ENCODE results near the gene FAM78A.

FAM78A gene

DNA sequence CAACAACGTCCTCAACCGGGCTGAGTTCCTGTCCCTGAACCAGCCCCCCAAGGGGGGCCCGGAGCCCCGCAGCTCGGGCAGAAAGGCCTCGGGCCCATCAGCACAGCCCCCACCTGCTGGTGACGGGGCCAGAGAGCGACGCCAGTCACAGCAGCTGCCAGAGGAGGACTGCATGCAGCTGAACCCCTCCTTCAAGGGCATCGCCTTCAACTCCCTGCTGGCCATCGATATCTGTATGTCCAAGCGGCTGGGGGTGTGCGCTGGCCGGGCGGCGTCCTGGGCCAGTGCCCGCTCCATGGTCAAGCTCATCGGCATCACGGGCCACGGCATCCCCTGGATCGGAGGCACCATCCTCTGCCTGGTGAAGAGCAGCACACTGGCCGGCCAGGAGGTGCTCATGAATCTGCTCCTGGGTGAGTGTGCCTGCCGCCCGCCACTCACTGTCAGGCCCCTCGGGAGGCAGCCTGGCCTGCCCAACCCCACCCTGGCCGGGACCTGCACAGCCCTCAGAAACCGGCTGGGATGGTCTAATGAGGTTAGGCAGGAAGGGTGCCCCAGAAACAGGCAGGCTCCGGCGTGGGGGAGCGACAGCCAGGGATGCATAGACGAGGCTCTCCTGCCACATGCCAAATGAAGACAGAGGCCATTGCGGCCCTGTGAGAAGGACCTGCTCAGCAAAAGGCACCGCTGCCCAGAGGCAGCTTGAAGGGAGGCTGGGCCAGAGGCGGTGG, 13.9 kb upstream of the FAM78A start:
- DNase-seq (ENCODE audit: low read depth): no peak
- TF ChIP-seq, protein P1, sequence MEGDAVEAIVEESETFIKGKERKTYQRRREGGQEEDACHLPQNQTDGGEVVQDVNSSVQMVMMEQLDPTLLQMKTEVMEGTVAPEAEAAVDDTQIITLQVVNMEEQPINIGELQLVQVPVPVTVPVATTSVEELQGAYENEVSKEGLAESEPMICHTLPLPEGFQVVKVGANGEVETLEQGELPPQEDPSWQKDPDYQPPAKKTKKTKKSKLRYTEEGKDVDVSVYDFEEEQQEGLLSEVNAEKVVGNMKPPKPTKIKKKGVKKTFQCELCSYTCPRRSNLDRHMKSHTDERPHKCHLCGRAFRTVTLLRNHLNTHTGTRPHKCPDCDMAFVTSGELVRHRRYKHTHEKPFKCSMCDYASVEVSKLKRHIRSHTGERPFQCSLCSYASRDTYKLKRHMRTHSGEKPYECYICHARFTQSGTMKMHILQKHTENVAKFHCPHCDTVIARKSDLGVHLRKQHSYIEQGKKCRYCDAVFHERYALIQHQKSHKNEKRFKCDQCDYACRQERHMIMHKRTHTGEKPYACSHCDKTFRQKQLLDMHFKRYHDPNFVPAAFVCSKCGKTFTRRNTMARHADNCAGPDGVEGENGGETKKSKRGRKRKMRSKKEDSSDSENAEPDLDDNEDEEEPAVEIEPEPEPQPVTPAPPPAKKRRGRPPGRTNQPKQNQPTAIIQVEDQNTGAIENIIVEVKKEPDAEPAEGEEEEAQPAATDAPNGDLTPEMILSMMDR (IDR thresholded peaks at IDR 0.05; ENCODE audit: control insufficient read depth, extremely low read depth, insufficient read depth): no peak
- no peak overlapping the region for H3K4me3 ChIP-seq (ENCODE audit: low read depth, low read length)

DNA sequence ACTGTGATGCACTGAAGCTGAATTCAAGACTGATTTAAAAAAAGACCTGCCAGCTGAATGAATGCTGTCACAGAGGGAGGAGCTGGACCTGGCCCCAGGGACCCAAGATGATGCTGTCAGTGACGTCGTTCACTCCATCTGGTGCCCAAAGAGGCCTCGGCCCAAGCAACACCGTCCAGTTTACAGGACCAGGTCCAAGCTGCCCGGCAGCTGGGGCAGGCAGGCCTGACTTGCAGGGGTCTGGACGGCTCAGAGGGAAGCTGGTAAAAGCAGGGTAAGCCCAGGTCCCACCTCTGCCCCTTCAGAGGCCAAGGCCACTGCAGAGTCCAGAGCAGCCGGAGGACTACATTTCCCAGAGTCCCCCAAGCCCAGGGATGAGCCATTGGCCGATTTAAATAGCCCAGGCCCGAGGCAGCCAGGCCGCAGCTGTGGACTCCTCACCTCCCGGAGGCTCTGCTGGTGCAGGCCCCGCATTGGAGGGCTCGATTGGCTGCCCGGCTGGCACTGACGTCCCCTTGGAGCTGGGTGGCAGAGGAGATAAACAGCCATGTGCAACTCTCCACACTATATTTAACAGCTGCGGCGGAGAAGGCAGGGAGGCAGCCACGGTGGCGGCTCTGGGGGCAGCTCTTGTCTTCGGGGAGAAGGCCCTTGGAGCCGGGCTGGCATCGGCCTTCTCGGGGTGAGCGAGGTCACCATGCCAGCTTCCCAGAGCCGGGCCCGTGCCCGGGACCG, 13.2 kb upstream of the FAM78A start, which contains the start of gene PLPP7:
Gene PLPP7 (plus strand): TSS at position 423 of the 735 bp plus-strand sequence. CDS start 275 bp downstream, at position 698.
- DNase-seq (ENCODE audit: low read depth): no peak
- TF ChIP-seq, protein P1 (IDR thresholded peaks at IDR 0.05; ENCODE audit: control insufficient read depth, extremely low read depth, insufficient read depth): no peak
- no peak within 1 kb of the TSS for H3K4me3 ChIP-seq (ENCODE audit: low read depth, low read length)

DNA sequence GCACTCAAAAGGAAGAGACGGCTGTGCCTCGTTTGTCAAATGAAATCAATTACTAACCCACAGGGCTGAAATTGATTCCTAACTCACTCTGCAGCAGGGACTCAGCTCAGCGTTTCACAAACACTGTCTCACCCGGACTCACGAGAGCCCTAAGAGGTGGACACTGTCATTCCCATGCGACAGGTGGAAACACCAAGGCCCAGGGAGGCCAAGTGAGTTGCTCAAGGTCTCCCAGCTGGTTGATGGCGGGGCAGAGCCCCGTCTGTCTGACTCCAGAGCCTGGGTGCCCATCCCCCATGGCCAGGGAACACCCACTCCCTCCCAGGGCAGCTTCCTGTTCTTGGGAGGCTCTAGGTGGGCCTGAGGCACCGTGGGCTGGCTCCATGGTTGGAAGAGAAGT, 11.9 kb upstream of the FAM78A start:
- H3K4me3 ChIP-seq (ENCODE audit: low read depth, low read length): no peak overlapping the region
- TF ChIP-seq, protein P1 (IDR thresholded peaks at IDR 0.05; ENCODE audit: control insufficient read depth, extremely low read depth, insufficient read depth): no peak
- DNase-seq (ENCODE audit: low read depth): no peak

DNA sequence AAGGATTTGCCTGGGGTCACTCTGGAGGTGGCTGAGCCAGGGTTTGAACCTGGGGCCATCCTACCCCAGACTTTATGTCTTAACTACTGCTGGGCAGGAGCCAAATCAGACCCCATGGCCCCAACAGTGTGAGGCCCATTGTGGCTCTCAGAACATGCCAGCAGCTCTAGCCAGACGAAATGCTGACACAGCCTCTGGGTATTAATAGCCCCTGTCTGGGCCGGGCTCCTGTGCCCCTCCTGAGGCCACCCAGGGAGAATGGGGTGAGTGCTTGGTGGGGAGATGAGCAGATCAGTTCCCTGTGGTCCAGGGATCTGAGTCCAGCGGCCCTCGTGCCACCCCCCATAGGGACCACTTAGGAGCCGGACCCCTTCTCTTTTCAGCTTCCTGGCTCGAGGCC, 11.0 kb upstream of the FAM78A start:
- DNase-seq (ENCODE audit: low read depth): no peak
- TF ChIP-seq, protein P1 (IDR thresholded peaks at IDR 0.05; ENCODE audit: control insufficient read depth, extremely low read depth, insufficient read depth): no peak
- no peak overlapping the region for H3K4me3 ChIP-seq (ENCODE audit: low read depth, low read length)

DNA sequence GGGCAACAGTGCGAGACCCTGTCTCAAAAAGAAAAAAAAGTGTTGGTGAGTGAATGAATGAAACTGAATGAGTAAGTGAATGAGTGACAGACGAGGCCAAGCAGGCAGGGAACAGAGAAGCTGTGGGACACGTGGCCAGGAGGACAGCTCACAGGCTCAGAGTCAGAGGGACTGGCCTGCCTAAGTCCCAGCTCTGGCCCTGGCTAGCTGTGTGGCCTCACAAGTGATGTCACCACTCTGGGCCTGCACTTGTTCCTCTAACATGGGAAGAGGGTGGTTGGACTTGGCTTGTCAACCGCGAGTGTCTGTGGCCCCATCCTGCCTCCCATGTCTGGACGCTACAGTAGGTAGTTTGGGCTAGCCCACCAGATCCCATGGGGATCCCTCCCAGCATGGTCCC, 8.5 kb upstream of the FAM78A start:
- TF ChIP-seq, protein P1 (IDR thresholded peaks at IDR 0.05; ENCODE audit: control insufficient read depth, extremely low read depth, insufficient read depth): no peak
- no peak for DNase-seq (ENCODE audit: low read depth)
- H3K4me3 ChIP-seq (ENCODE audit: low read depth, low read length): no peak overlapping the region

DNA sequence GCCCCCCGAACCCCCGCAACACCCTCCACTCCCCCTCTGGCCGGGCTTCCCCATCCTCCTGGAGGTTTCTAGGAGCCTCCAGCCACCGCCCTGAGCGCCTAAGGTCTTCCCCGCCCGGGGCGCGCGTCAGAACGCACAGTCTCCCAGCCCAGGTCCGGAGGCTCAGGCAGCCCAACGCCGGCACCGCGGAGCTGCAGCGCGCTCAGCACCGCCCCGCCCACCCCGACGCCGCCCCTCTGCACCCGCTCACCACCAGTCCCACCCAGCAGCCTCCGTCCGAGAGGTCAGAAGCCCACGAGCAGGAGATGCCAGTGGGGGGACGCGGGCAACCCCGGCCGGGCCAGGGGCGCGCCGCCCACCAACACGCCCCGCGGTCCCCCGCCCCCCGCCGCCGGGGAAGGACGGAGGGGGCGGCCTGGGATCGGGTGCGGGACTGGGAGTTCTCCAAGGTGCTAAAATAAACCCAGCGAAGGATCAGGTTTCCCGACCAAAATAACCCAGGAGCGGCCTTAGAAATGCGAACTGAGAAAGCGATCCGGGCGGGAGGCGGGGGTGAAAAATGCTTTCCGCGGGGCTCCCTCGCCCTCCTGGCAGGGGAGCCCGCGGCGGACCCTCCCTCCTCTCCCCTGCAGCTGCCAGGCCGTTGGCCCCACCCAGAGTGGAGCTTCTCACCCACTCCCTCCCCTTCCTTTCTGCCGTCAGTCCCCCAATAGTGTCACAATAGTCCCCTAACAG, 6.5 kb upstream of the FAM78A start:
- no peak overlapping the region for H3K4me3 ChIP-seq (ENCODE audit: low read depth, low read length)
- TF ChIP-seq, protein P1 (IDR thresholded peaks at IDR 0.05; ENCODE audit: control insufficient read depth, extremely low read depth, insufficient read depth): no peak
- no peak for DNase-seq (ENCODE audit: low read depth)

Measured in LNCaP clone FGC (cell line).